Lung (tissue), 12 donors: ENCODE results near the gene SCAF8. TPM values are rescaled to one million over a fixed set of nuclear protein-coding genes. Genes with fewer than 3 reads are reported as not detected.

Source experiments
- ATAC-seq: fragments of 200-7000 bp; cut with Tn5 transposase; one replicate; pipeline ENCODE4 v1.9.1; 2020; ENCODE audit warnings: moderate number of reproducible peaks; ENCODE audit not compliant: insufficient read depth, low FRiP score
- DNase-seq, 3 donors: peaks; one replicate each; pipeline ENCODE4 v3.0.0-alpha.2; 2013 to 2017
- H3K27ac ChIP-seq, 2 donors: one replicate each; pipeline ENCODE4 v1.5.1; 2013; ENCODE audit warnings: mild to moderate bottlenecking in 2 of 2, moderate library complexity in 2 of 2, control low read depth in 1 of 2, inconsistent platforms in 1 of 2, low read depth in 1 of 2, low read length in 1 of 2
- H3K27me3 ChIP-seq, 3 donors: one replicate each; pipeline ENCODE4 v1.5.1; 2013; ENCODE audit warnings: low read length in 2 of 3; ENCODE audit not compliant: control insufficient read depth in 3 of 3, insufficient read depth in 3 of 3
- H3K36me3 ChIP-seq, 4 donors: one replicate each; pipeline ENCODE4 v1.5.1; 2013; ENCODE audit warnings: low read length in 4 of 4, mild to moderate bottlenecking in 1 of 4, moderate library complexity in 1 of 4; ENCODE audit not compliant: control insufficient read depth in 4 of 4, insufficient read depth in 4 of 4
- H3K4me1 ChIP-seq, 5 donors: one replicate each; pipeline ENCODE4 v1.5.1; 2013; ENCODE audit warnings: low read length in 5 of 5, mild to moderate bottlenecking in 2 of 5, moderate library complexity in 1 of 5; ENCODE audit not compliant: control insufficient read depth in 5 of 5, insufficient read depth in 5 of 5
- H3K4me3 ChIP-seq: one replicate; pipeline ENCODE4 v1.5.1; 2013; ENCODE audit warnings: mild to moderate bottlenecking, control low read depth, moderate library complexity
- H3K9ac ChIP-seq, 2 donors: one replicate each; pipeline ENCODE4 v1.5.1; 2013; ENCODE audit warnings: low read length in 2 of 2, control low read depth in 1 of 2; ENCODE audit not compliant: insufficient read depth in 1 of 2
- H3K9me3 ChIP-seq, 4 donors: one replicate each; pipeline ENCODE4 v1.5.1; 2013; ENCODE audit warnings: low read length in 3 of 4, mild to moderate bottlenecking in 1 of 4, moderate library complexity in 1 of 4; ENCODE audit not compliant: control insufficient read depth in 4 of 4, insufficient read depth in 3 of 4
- CTCF ChIP-seq: IDR thresholded peaks from 2 replicates; pipeline ENCODE4 v1.5.1; 2012; ENCODE audit warnings: mild to moderate bottlenecking; ENCODE audit errors: control extremely low read depth, extremely low read depth
- WGBS, 2 donors: extraction: QIAGEN DNeasy Blood & Tissue Kit; methylation state at CpG; one replicate each; pipeline ENCODE4 v1.1.7; 2013; 5-methylcytosine and 5-hydroxymethylcytosine counted together
- polyA plus RNA-seq, 2 donors: library from polyadenylated mRNA; stranded (reverse); fragments of 200-250 nt; gene quantifications; one replicate each; pipeline ENCODE4 v1.2.1, GENCODE V29; 2013
- total RNA-seq, 2 donors: library from RNA; depleted of rRNA in 1 of 2; stranded (reverse); fragments of >200 nt in 1 of 2; gene quantifications; one replicate each; pipeline ENCODE4 v1.2.1, GENCODE V29; 2014 to 2021
- donor health status: control.
- donor health status: control.
- donor health status: Bipolar disorder and iron deficiency.
- donor health status: healthy.
- donor health status: DM: yes; HTN: yes; CAD: no.

SCAF8 gene
- total and polyA plus RNA-seq, 4 donors, result 11.2 to 71.9 (median 23.6) TPM

- no peak for TF ChIP-seq CTCF
- H3K27me3 ChIP-seq, result no peaks in the 10 kb centered on the region
- no peak overlapping the region for H3K27ac ChIP-seq
- H3K4me3 ChIP-seq, result no peak overlapping the region
- peak in 1 of 3 donors; percentile 6 for DNase-seq
- no peak for ATAC-seq
- H3K9me3 ChIP-seq, result no peaks in the 10 kb centered on the region
- 37 to 63% methylated on average over 1 of the region's 1 CpG for WGBS, 2 donors
- peaks cover 4 to 40% (median 7%) of the 10 kb centered on the region in 5 donors for H3K4me1 ChIP-seq
- no peak overlapping the region for H3K9ac ChIP-seq
- H3K36me3 ChIP-seq, result no peaks in the 10 kb centered on the region
These were observed 32.1 kb downstream of the SCAF8 start for GRCh38 chr6:154765273-154765672.

- Histone ChIP-seq H3K36me3 (no peaks in the 10 kb centered on the region), H3K4me3 (no peak overlapping the region), H3K4me1 (peaks cover 4 to 40% (median 7%) of the 10 kb centered on the region in 5 donors), H3K27ac (peak overlapping the region in 1 of 2 donors; percentile 33), H3K9me3 (no peaks in the 10 kb centered on the region), H3K27me3 (no peaks in the 10 kb centered on the region), H3K9ac (no peak overlapping the region)
- no peak for DNase-seq
- no peak for ATAC-seq
- TF ChIP-seq CTCF, result no peak
- WGBS, 2 donors, result 55 to 68% methylated on average over 3 of the region's 3 CpGs
These were observed 33.1 kb downstream of the SCAF8 start for GRCh38 chr6:154766288-154766687.

- peak in 1 of 3 donors; percentile 31 for DNase-seq
- peaks cover 4 to 40% (median 7%) of the 10 kb centered on the region in 5 donors for H3K4me1 ChIP-seq
- TF ChIP-seq CTCF, result no peak
- H3K9me3 ChIP-seq, result no peaks in the 10 kb centered on the region
- H3K36me3 ChIP-seq, result no peaks in the 10 kb centered on the region
- no peaks in the 10 kb centered on the region for H3K27me3 ChIP-seq
- WGBS, 2 donors, result 64 to 79% methylated on average over 3 of the region's 3 CpGs
- H3K27ac ChIP-seq, result peak overlapping the region in 1 of 2 donors; percentile 33
- H3K4me3 ChIP-seq, result no peak overlapping the region
- H3K9ac ChIP-seq, result no peak overlapping the region
- ATAC-seq, result no peak
These were observed 33.9 kb downstream of the SCAF8 start for GRCh38 chr6:154767003-154767723.
